ENCODE results near the gene TMTC1. TPM values are rescaled to one million over a fixed set of nuclear protein-coding genes. Genes with fewer than 3 reads are reported as not detected.

TMTC1 gene
- total and polyA plus RNA-seq, 9 of the 15 experiments (the other 6 are each of a cell fraction or from before 2014, with no cell fraction given): under 0.01 to 0.18 (median 0.06) TPM; not detected in 2

DNA sequence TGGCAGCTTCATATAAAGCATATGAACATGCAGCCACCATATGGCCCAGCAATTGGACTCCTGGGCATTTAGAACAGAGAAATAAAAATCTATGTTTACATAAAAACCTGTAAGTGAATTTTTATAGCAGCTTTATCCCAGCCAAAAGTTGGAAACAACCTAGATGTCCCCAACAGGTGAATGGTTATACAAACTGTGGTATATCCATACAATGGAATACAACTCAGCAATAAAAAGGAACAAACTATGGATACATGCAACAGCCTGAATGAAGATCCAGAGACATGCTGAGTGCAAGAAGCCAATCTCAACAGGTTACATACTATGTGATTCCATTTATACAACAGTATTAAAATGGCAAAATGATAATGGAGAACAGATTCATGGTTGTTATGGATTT is 3.7 kb downstream of the TMTC1 start (continued):
- TF ChIP-seq, protein P1, sequence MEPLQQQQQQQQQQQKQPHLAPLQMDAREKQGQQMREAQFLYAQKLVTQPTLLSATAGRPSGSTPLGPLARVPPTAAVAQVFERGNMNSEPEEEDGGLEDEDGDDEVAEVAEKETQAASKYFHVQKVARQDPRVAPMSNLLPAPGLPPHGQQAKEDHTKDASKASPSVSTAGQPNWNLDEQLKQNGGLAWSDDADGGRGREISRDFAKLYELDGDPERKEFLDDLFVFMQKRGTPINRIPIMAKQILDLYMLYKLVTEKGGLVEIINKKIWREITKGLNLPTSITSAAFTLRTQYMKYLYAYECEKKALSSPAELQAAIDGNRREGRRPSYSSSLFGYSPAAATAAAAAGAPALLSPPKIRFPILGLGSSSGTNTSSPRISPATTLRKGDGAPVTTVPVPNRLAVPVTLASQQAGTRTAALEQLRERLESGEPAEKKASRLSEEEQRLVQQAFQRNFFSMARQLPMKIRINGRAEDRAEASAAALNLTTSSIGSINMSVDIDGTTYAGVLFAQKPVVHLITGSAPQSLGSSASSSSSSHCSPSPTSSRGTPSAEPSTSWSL (CRISPR knock-in tag; IDR thresholded peaks at IDR 0.05; ENCODE audit: borderline replicate concordance): no peak
- no peak for TF ChIP-seq ZNF23 (CRISPR knock-in tag; IDR thresholded peaks at IDR 0.05)
- TF ChIP-seq, protein P2, sequence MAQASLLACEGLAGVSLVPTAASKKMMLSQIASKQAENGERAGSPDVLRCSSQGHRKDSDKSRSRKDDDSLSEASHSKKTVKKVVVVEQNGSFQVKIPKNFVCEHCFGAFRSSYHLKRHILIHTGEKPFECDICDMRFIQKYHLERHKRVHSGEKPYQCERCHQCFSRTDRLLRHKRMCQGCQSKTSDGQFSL (CRISPR knock-in tag; IDR thresholded peaks at IDR 0.05): no peak
- TF ChIP-seq, protein P2 (tag; IDR thresholded peaks at IDR 0.05): no peak
- TF ChIP-seq, protein P3, sequence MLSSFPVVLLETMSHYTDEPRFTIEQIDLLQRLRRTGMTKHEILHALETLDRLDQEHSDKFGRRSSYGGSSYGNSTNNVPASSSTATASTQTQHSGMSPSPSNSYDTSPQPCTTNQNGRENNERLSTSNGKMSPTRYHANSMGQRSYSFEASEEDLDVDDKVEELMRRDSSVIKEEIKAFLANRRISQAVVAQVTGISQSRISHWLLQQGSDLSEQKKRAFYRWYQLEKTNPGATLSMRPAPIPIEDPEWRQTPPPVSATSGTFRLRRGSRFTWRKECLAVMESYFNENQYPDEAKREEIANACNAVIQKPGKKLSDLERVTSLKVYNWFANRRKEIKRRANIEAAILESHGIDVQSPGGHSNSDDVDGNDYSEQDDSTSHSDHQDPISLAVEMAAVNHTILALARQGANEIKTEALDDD (IDR thresholded peaks at IDR 0.05): no peak

DNA sequence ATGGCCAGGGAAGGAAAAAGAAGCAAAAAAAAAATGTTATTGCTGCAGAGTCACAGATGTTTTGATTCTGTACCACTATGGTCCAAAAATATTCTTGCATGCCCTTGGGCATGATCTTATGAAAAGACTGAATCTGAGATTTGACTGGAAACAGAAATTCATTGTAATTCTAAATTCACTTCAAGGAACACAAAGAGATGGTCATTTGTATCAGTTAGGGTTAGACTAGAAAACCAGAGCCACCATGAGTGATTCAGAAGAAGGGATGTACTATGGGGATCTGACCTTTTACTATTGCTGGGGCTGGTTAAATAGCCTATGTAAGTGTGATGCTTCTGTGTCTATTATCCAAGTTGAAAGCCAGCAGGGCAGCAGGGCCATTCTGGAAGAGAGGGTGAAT is 5.2 kb downstream of the TMTC1 start:
- FAIRE-seq: no peak
- ATAC-seq: no peak

More for the DNA sequence above, 5.2 kb downstream of the TMTC1 start:
- Histone ChIP-seq H3K9ac (ENCODE audit: insufficient read depth in 1 of 2, low read depth in 2 of 2, low read length in 2 of 2) (no peak overlapping the region), H3K27ac (ENCODE audit: extremely low read depth, low read depth, low read length) (no peak overlapping the region), H2AFZ (ENCODE audit: low read depth, low read length) (no peak overlapping the region), H3K36me3 (ENCODE audit: control insufficient read depth, insufficient read depth, low read length) (no peaks in the 10 kb centered on the region), H4K20me1 (replicated peaks; ENCODE audit: control insufficient read depth, insufficient read depth, low read length) (no peaks in the 10 kb centered on the region), H3K9me3 (replicated peaks; ENCODE audit: control insufficient read depth, insufficient read depth, low read depth, low read length) (no peaks in the 10 kb centered on the region), H3K4me2 (ENCODE audit: insufficient read depth, low read length) (no peak overlapping the region), H3K79me2 (ENCODE audit: control insufficient read depth, insufficient read depth, low read length) (no peaks in the 10 kb centered on the region), H3K4me3 (no peak overlapping the region), H3K9me1 (ENCODE audit: control insufficient read depth, insufficient read depth, low read length) (no peaks in the 10 kb centered on the region), H3K27me3 (ENCODE audit: control insufficient read depth in 2 of 2, insufficient read depth in 2 of 2, low read length in 2 of 2) (no peaks in the 10 kb centered on the region), H3K4me1 (replicated peaks in 1 of 2; ENCODE audit: control insufficient read depth in 2 of 2, insufficient read depth in 2 of 2, low read length in 2 of 2) (no peaks in the 10 kb centered on the region)
- ChIA-PET POLR2A (no interaction called here), CTCF (ENCODE audit: low intra/inter-chr PET ratio) (no interaction called here)
- no TSS peak for BruUV-seq (replicated peaks)
- intact Hi-C loops (cut with micrococcal nuclease) (no loop called here), in situ Hi-C loops (cut with MboI) (no loop called here)
- no peak for TF ChIP-seq MAFG (tag; conservative IDR thresholded peaks at IDR 0.05)
- TF ChIP-seq, protein P3 (IDR thresholded peaks at IDR 0.05): no peak
- TF ChIP-seq NFYB (IDR thresholded peaks at IDR 0.05; ENCODE audit: extremely low read depth, insufficient read length): no peak
- no peak for DNase-seq (ENCODE audit: extremely low read depth in 1 of 4, low spot score in 3 of 4)

Measured in K562 (cell line).